G401.6 (cell line): Measurements from ENCODE around the gene DST.
"Not testable (repeated sequence)": the region's sequence is repeated elsewhere in the genome, so short reads cannot be mapped to it uniquely, and the experiment has no call there.

Experiments used
- FAIRE-seq: peaks from 2 replicates; lab custom pipeline; 2012; peaks lifted over from hg19 to GRCh38; lab: Jason Lieb, UNC

DST gene

GRCh38 chr6:56661338-56661737 lies 18.6 kb upstream of the DST start:
- FAIRE-seq: not testable (repeated sequence)

GRCh38 chr6:56660381-56660730 lies 17.7 kb upstream of the DST start:
- FAIRE-seq: no peak

- FAIRE-seq: no peak
Observed at GRCh38 chr6:56659721-56660380, 17.2 kb upstream of the DST start.

- no peak for FAIRE-seq
Observed at GRCh38 chr6:56658326-56658725, 15.6 kb upstream of the DST start.

GRCh38 chr6:56657354-56657753 lies 14.7 kb upstream of the DST start:
- no peak for FAIRE-seq

- FAIRE-seq: no peak
Observed at GRCh38 chr6:56656466-56656865, 13.8 kb upstream of the DST start.

- FAIRE-seq: no peak
Observed at GRCh38 chr6:56655996-56656395, 13.3 kb upstream of the DST start.

- no peak for FAIRE-seq
Observed at GRCh38 chr6:56655249-56655648, 12.6 kb upstream of the DST start.

GRCh38 chr6:56652994-56653393 lies 10.3 kb upstream of the DST start:
- FAIRE-seq: no peak

GRCh38 chr6:56652231-56652630 lies 9.5 kb upstream of the DST start:
- FAIRE-seq: no peak

- FAIRE-seq: no peak
Observed at GRCh38 chr6:56650191-56650590, 7.5 kb upstream of the DST start.

- FAIRE-seq: no peak
Observed at GRCh38 chr6:56649782-56650181, 7.1 kb upstream of the DST start.

- FAIRE-seq: no peak
Observed at GRCh38 chr6:56649053-56649769, 6.5 kb upstream of the DST start.

GRCh38 chr6:56647172-56647762 lies 4.6 kb upstream of the DST start:
- FAIRE-seq: no peak

- no peak for FAIRE-seq
Observed at GRCh38 chr6:56644366-56644765, 1.7 kb upstream of the DST start.

GRCh38 chr6:56643379-56644089 lies 845 bp upstream of the DST start:
- FAIRE-seq: no peak

GRCh38 chr6:56640374-56640773 lies 2.3 kb downstream of the DST start:
- FAIRE-seq: no peak

GRCh38 chr6:56638760-56639159 lies 3.9 kb downstream of the DST start:
- FAIRE-seq: no peak

GRCh38 chr6:56637640-56638039 lies 5.0 kb downstream of the DST start:
- peak; percentile 96 for FAIRE-seq

GRCh38 chr6:56628105-56628504 lies 14.6 kb downstream of the DST start:
- no peak for FAIRE-seq

GRCh38 chr6:56625356-56625755 lies 17.3 kb downstream of the DST start:
- no peak for FAIRE-seq

GRCh38 chr6:56624728-56625069 lies 18.0 kb downstream of the DST start:
- peak; percentile 19 for FAIRE-seq

- no peak for FAIRE-seq
Observed at GRCh38 chr6:56624046-56624727, 18.5 kb downstream of the DST start.
